ENCODE measurements around the gene KCNK10.

Gene KCNK10

GRCh38 chr14:88323086-88323522 lies at the start of gene KCNK10:
Gene KCNK10, minus strand, starts transcription at chr14:88323269. Its CDS starts 471 bp downstream, at chr14:88322798.
- no peak for DNase-seq (ENCODE audit: low read depth, low spot score)

- no peak for DNase-seq (ENCODE audit: low read depth, low spot score)
Measured at GRCh38 chr14:88369496-88369895, 46.4 kb upstream of the KCNK10 start.

- no peak for DNase-seq (ENCODE audit: low read depth, low spot score)
Measured at GRCh38 chr14:88364710-88365413, 41.8 kb upstream of the KCNK10 start.

GRCh38 chr14:88363644-88364043 lies 40.6 kb upstream of the KCNK10 start:
- DNase-seq (ENCODE audit: low read depth, low spot score) = no peak

GRCh38 chr14:88359500-88359899 lies 36.4 kb upstream of the KCNK10 start:
- no peak for DNase-seq (ENCODE audit: low read depth, low spot score)

GRCh38 chr14:88354358-88354757 lies 31.3 kb upstream of the KCNK10 start:
- no peak for DNase-seq (ENCODE audit: low read depth, low spot score)

GRCh38 chr14:88352698-88353097 lies 29.6 kb upstream of the KCNK10 start:
- no peak for DNase-seq (ENCODE audit: low read depth, low spot score)

- DNase-seq (ENCODE audit: low read depth, low spot score) = no peak
Measured at GRCh38 chr14:88351966-88352691, 29.1 kb upstream of the KCNK10 start.

- DNase-seq (ENCODE audit: low read depth, low spot score) = no peak
Measured at GRCh38 chr14:88348546-88348945, 25.5 kb upstream of the KCNK10 start.

GRCh38 chr14:88346048-88346639 lies 23.1 kb upstream of the KCNK10 start:
- no peak for DNase-seq (ENCODE audit: low read depth, low spot score)

- no peak for DNase-seq (ENCODE audit: low read depth, low spot score)
Measured at GRCh38 chr14:88342980-88343379, 19.9 kb upstream of the KCNK10 start.

- DNase-seq (ENCODE audit: low read depth, low spot score) = no peak
Measured at GRCh38 chr14:88340357-88340756, 17.3 kb upstream of the KCNK10 start.

GRCh38 chr14:88333036-88333435 lies 10.0 kb upstream of the KCNK10 start:
- no peak for DNase-seq (ENCODE audit: low read depth, low spot score)

GRCh38 chr14:88327497-88327896 lies 4.4 kb upstream of the KCNK10 start:
- no peak for DNase-seq (ENCODE audit: low read depth, low spot score)

GRCh38 chr14:88326352-88327103 lies 3.5 kb upstream of the KCNK10 start:
- no peak for DNase-seq (ENCODE audit: low read depth, low spot score)

GRCh38 chr14:88325883-88326282 lies 2.8 kb upstream of the KCNK10 start:
- no peak for DNase-seq (ENCODE audit: low read depth, low spot score)

GRCh38 chr14:88324930-88325329 lies 1.9 kb upstream of the KCNK10 start:
- no peak for DNase-seq (ENCODE audit: low read depth, low spot score)

- DNase-seq (ENCODE audit: low read depth, low spot score) = no peak
Measured at GRCh38 chr14:88324491-88324890, 1.4 kb upstream of the KCNK10 start.

GRCh38 chr14:88323523-88324199 lies 592 bp upstream of the KCNK10 start:
- no peak for DNase-seq (ENCODE audit: low read depth, low spot score)

- no peak for DNase-seq (ENCODE audit: low read depth, low spot score)
Measured at GRCh38 chr14:88322504-88323085, 474 bp downstream of the KCNK10 start.

All from brain pericyte (primary cell).